ENCODE measurements around the gene FAM184B. TPM values are rescaled to one million over a fixed set of nuclear protein-coding genes. Genes with fewer than 3 reads are reported as not detected.

The FAM184B gene
- polyA plus RNA-seq, 3 donors = 0.50 to 0.84 (median 0.77) TPM

GRCh38 chr4:17778431-17778830 is 3.0 kb downstream of the FAM184B start:
- no peak for DNase-seq

GRCh38 chr4:17773135-17773698 is 8.2 kb downstream of the FAM184B start:
- DNase-seq = no peak

- DNase-seq = no peak
Measured at GRCh38 chr4:17771284-17771908, 10.0 kb downstream of the FAM184B start.

- no peak for DNase-seq
Measured at GRCh38 chr4:17770845-17771244, 10.6 kb downstream of the FAM184B start.

DNA sequence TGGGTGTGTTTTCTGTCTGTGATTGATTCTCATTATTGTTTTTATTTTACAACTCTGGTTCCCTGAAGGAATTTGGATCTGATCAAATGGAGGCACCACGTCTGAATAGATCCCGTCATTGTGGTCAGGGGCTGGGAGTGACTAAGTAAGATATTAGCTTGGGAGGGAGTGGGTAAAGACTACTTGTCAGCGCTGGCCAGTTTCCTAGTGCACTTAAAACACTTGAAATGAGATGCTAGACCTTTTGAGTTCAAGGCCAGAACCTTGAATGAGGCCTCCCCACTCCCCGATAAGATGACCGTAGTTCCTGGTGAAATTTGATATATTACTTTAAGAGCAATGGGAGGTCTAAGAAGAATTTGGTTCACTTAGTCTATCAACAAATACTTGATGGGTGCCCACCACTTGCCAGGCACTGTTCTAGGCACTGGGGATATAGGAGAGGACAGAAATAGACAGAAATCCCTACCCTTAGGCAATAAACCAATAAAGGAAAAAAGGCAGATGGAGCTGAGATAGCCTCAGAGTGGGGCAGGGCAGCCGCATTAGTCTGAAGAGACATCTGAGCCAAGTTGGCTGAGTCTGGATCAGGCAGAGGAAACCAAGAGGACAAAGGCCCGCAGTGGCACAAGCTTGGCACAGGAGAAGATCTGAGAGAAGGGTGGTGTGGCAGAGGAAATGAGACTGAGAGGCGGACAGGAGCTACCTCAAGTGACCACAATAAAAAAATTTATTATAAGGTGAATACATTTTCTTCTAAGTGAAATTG is 11.8 kb downstream of the FAM184B start:
- DNase-seq = no peak

- DNase-seq = no peak
Measured at GRCh38 chr4:17766826-17767458, 14.5 kb downstream of the FAM184B start.

DNA sequence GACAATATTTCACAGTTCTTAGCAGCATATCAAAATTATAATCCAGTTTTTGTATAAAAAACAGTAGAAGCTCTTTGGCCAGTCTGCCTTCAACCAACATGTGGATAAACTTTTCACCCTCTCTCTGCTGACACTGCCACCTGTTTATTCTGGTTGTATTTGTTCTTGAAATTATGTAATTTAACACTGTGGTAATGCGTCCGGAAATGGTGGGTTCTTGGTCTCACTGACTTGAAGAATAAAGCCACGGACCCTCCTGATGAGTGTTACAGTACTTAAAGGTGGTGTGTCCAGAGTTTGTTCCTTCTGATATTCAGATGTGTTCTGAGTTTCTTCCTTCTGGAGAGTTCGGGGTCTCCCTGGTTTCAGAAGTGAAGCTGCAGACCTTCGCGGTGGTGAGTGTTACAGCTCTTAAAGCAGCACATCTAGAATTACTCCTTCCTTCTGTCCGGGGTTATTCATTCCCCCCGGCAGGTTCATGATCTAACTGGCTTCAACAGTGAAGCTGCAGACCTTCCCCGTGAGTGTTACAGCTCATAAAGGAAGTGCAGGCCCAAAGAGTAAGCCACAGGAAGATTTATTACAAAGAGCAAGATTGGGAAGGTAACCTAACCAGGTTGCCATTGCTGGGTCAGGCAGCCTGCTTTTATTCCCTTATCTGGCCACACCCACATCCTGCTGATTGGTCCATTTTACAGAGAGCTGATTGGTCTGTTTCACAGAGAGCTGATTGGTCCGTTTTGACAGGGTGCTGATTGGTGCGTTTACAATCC is 15.7 kb downstream of the FAM184B start:
- DNase-seq = no peak

DNA sequence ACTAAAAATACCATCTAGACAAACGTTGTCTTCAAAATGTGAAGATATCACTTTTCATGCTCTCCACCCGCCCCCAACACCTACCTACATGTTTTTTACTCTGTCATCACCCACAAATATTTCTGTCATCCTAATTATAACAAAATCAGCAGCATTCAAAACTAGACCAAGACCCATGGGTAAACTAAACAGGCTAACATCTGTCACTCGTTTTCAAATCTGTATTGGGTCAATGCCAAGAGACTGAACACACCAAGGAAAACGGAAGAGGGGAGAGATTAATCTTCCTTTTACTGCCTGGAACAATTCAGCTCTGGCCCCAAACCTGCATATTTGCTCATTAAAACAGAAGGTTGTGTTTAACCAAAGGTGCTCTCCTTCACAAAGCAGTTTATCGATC is 17.5 kb downstream of the FAM184B start:
- DNase-seq = no peak

DNA sequence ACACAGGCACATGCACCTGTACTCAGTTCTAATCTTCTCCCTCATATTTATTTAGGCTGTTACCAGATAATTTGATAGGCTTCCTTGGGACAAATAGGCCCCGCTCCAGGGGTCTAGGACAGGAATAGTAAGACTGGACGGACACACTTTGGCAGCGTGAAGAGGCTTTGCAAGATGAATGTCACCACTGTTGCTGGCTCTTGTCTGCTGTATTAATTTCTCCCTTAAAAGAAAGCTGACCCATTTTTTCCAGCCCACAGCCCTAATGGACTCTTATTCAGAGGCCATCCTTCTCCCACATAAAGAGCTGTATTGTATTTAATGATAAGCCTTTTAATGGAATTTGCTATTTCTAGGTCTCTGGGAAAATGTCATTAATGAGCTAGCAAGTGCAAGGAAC is 18.0 kb downstream of the FAM184B start:
- DNase-seq = no peak

DNA sequence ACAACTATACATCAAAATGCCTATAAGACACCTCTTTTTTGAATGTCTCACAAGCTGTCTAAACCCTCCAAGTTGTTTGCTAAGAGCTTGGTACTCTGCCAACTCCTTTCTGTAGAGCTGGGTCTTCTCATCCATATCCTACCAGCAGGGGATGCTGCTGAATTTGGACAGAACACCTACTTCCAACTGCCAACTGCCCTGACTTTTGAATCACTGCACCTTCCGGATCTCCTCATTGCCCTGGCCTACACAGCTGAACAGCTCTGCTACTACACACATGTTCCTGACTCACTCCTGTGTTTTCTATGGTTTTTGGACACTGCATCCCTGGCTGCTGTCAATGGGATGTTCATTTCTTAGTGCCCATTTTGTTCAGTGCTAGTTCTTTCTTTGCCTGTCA is 18.7 kb downstream of the FAM184B start:
- DNase-seq = no peak

GRCh38 chr4:17761062-17761461 is 20.4 kb downstream of the FAM184B start:
- DNase-seq = no peak

DNA sequence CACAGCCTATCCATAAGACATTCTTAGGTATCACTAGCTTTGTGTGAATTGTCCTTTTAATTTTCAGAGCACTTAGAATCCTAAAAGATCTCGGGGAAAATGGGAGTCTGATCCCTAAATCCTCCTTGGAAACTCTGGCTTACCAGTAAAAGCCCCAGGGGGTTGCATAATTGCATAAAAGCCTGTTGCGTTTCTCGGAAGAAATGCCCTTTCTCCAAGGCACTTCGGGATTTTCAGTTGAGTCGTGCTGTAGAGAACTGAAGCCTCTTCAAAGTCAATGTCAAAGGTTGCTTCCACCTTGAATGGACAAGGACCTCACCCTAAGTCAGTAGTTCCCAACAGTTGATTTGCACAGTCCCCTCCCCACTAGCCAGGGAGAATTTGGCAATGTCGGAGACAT is 20.8 kb downstream of the FAM184B start:
- no peak for DNase-seq

GRCh38 chr4:17758485-17758884 is 22.9 kb downstream of the FAM184B start:
- DNase-seq = no peak

DNA sequence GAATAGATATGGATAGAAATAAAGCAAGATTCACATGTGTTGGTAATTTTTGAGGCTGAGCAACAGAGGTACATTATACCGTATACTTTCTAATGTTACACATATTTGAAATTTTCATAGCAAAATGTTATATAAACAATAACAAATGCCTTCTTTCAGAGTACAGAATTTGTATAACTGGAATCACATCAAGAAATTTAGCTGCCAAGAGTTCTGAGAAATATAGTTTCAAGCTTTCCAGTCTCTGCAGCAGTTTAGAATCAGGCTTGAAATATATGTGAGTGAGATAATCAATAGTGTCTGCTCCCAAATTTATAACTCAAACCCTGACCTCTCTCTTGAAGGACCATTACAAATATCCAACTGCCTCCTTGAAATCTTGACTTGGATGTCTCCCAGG is 23.8 kb downstream of the FAM184B start:
- no peak for DNase-seq

GRCh38 chr4:17753646-17754045 is 27.8 kb downstream of the FAM184B start:
- no peak for DNase-seq

DNA sequence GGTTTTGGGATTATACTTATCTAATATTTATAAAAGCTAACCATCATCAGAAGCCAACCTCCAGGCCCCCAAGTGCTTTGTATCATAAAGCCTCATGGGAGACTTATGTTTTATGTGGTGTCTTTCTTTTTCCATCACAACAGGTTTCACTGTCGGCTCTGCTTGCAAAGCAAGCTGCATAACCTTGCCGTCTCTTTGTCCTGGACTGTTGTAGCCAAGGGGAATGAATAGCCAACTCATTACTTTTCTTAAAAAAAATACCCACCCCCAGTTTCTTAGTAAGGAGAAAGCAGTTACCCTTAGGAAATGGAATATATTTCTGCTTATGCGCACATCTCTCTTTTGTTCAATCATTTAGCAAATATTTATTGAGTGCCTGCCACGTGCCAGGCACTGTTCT is 40.7 kb downstream of the FAM184B start:
- DNase-seq = no peak

DNA sequence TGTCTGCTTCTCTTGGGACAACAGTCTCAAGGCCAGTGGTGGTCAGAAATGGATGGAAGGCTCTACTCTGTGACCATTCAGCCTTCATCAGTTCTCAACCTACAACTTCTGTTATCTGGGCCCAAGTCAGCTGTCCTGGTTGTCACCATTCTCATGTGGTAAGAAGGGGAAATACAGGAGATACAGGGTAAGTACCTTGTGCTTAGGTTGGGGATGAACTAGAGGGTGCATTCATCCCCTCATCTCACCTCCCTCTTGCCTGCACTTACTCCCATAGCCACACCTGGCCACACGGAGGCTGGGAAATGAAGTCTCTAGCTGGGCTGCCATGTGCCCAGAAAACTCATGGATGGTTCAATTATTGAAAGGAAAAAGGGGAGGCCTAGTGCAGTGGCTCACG is 44.9 kb downstream of the FAM184B start:
- DNase-seq = no peak

GRCh38 chr4:17726911-17727310 is 54.5 kb downstream of the FAM184B start:
- DNase-seq = no peak

DNA sequence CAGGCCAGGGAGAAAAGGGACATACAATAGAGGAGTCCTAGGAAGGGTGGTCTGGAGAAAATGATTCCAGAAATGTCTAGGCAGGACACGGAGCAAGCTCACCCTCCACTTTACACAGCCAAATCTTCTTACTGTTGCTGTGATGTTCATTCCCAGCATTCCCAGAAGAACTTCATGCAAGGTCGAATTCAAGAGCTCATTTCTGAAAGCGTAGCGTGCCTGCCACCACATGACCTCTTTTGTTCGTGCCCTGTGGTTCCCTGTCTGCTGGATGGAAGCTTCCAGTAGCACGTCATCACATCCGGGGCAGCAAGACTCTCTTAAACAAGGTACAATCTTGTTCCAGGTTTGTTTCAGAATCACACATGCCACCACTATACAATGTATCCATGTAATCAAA is 57.8 kb downstream of the FAM184B start:
- DNase-seq = no peak

- DNase-seq = no peak
Measured at GRCh38 chr4:17722356-17722700, 59.1 kb downstream of the FAM184B start.

- no peak for DNase-seq
Measured at GRCh38 chr4:17721496-17722355, 59.7 kb downstream of the FAM184B start.
